Activated T-cell treated with anti-CD3 and anti-CD28 coated beads for 4 hours (primary cell): ENCODE measurements around the gene SLCO2B1.
A peak's percentile ranks its signal among the peaks of the same experiment; 100 is the strongest.
"Not testable (repeated sequence)": the region's sequence is repeated elsewhere in the genome, so short reads cannot be mapped to it uniquely, and the experiment has no call there.

ENCODE experiments used
- DNase-seq: peaks from one replicate; pipeline ENCODE4 v3.0.0-alpha.2; 2020

Gene SLCO2B1

GRCh38 chr11:75150879-75151278 is at the start of gene SLCO2B1:
Gene SLCO2B1 (plus strand): TSS chr11:75151107. CDS start chr11:75151382, 275 bp downstream.
- no peak for DNase-seq

DNA sequence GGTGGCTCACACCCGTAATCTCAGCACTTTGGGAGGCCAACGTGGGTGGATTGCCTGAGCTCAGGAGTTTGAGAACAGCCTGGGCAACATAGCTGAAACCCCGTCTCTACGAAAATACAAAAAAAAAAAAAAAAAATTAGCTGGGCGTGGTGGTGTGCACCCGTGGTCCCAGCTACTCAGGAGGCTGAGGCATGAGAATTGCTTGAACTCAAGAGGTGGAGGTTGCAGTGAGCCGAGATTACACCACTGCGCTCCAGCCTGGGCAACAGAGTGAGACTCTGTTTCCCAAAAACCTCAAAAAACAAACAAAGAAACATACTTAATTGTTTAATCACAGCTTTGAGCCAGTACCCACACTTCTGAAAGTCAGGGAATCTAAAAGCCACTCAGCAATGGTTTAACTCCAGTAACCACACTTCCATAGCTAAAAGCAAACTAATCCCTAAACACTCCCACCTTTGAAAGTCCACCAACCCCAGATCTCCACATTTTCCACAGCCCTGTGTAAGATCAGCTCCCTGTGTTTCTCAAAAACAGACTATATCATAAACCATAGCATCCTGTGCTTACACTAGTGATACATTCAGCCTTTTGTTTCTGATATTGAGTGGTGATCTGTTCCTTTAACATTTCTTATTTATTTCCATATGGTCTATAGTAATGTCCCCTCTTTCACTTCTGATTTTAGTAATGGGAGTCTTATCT is 49.3 kb upstream of the SLCO2B1 start:
- no peak for DNase-seq

- no peak for DNase-seq
Observed at GRCh38 chr11:75103380-75104026, 47.4 kb upstream of the SLCO2B1 start.

DNA sequence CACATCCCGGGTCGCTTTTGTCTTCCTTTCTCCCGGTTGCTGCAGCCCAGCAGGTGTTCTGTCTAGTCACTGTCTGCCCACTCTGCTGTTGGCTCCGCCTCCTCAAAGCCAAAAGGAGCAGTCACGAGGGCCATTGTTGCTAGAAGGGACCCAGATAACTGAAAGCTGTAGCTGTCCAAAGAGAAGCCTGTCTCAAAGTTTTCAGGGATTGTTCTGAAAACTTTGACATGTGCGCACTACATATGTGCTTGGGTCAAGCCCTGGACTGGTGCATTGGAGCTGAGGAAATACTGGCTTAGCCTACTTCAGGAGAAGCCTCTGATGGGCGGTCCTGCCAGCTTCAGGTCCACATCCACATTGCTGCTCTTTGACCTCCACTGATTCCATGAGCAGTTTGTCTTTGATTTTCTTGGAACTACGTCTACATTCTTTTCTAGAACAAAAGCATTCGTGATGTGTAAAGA is 45.4 kb upstream of the SLCO2B1 start:
- no peak for DNase-seq

GRCh38 chr11:75105967-75106681 is 44.8 kb upstream of the SLCO2B1 start:
- DNase-seq = not testable (repeated sequence)

- no peak for DNase-seq
Observed at GRCh38 chr11:75107187-75107586, 43.7 kb upstream of the SLCO2B1 start.

DNA sequence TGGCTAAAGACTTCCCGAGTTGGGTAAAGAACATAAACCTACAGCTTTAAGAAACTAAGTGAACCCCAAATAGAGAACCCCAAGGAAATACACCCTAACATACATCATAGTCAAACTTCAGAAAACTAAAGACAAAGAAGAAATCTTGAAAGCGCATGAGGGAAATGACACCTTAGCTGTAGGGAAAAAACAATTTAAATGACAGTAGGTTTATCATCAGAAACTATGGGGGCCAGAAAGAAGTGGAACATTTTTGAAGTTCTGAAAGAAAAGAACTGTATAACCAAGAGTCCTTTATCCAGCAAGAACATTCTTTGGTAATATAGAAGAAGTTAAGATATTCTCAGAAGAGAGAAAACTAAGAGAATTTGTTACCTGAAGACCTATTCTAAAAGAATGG is 38.7 kb upstream of the SLCO2B1 start:
- no peak for DNase-seq

GRCh38 chr11:75113030-75113429 is 37.9 kb upstream of the SLCO2B1 start:
- DNase-seq = no peak

GRCh38 chr11:75114465-75114864 is 36.4 kb upstream of the SLCO2B1 start:
- no peak for DNase-seq

DNA sequence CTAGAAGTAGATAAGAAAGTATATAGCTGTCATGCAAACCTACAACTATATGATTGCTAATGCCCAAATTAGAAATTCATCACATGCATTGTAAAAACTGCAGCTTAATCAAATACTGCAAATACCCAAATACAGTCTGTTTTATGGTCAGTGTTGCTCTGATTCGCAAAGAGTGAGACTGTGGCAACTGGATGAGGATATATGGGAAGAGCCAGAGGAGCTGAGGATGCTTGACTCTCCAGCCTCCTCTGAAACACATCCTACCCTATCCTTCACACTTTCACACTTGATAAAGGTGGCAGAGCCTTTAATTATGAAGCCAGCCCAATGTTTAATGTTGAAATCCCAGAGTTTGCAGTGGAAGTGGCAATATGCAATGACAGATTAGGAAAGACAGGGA is 32.3 kb upstream of the SLCO2B1 start:
- DNase-seq = no peak

DNA sequence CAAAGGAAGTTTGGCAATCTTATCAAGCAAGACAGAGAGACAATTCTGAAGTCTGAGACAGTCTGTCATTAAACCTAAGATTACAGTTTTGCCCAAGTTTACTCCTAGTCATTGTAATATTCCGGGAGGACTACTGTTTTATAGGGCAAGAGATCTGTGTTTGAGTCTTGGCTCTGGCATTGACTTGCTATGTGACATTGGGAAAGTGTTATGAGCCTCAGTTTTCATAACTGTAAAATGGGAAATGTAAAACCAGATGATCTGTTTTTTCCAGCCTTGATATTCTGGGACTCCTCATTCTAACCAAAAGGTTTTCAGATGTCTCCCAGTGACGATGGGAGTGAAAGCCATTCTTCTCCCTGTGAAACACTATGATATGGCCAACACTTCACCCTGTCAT is 24.3 kb upstream of the SLCO2B1 start:
- DNase-seq = no peak

DNA sequence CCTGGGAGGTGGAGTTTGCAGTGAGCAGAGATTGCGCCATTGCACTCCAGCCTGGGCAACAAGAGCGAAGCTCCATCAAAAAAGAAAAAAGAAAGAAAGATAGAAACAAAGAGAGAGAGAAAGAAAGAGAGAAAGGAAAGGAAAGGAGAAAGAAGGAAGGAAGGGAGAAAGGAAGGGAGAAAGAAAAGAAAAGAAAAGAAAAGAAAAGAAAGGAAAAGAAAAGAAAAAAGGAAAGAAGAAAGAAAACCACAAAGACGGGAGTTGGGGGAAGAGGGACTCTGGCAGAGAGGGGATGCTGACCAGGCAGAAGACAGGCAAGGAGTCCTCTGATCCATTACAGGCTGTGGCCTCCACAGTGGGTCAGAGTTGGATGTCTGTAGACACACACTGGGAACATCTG is 18.8 kb upstream of the SLCO2B1 start:
- DNase-seq = no peak

DNA sequence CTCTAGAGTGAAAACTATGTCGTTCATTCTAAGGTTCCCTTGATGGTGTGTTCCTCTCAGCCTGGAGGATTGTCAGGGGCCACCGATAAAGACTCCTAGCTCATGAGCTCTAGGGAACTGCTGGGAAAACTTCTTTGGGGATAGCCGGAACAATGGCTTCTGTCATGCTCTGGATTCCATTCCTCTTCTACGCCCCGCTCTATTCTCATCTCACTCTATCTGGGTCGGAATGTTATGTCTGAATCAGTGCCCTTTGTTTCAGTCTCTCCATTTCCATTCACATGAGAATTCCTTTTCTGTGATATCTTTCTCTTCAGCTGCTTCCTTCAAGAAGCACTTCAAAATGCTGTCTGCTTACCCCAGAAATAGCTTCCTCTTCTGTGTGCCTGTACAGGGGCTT is 16.9 kb upstream of the SLCO2B1 start:
- DNase-seq = no peak

- DNase-seq = no peak
Observed at GRCh38 chr11:75135021-75135650, 15.8 kb upstream of the SLCO2B1 start.

DNA sequence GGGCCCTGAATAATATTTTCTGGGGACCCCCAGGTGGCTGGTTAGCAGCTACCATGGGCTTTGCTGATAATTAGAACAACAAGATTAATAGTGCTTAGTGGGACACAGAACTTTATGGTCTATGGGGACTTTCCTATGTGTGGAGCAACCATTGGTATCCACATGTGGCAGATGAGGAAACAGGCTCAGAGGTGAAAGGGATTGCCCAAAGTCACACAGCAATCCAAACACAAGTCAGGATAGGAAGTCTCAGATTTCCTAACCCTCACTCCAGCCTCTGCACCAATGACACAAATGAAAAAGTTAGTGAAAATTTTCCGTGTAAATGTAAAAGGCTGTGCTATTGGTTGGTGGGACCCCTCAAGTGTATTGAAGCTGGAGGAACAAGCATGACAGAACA is 15.3 kb upstream of the SLCO2B1 start:
- no peak for DNase-seq

DNA sequence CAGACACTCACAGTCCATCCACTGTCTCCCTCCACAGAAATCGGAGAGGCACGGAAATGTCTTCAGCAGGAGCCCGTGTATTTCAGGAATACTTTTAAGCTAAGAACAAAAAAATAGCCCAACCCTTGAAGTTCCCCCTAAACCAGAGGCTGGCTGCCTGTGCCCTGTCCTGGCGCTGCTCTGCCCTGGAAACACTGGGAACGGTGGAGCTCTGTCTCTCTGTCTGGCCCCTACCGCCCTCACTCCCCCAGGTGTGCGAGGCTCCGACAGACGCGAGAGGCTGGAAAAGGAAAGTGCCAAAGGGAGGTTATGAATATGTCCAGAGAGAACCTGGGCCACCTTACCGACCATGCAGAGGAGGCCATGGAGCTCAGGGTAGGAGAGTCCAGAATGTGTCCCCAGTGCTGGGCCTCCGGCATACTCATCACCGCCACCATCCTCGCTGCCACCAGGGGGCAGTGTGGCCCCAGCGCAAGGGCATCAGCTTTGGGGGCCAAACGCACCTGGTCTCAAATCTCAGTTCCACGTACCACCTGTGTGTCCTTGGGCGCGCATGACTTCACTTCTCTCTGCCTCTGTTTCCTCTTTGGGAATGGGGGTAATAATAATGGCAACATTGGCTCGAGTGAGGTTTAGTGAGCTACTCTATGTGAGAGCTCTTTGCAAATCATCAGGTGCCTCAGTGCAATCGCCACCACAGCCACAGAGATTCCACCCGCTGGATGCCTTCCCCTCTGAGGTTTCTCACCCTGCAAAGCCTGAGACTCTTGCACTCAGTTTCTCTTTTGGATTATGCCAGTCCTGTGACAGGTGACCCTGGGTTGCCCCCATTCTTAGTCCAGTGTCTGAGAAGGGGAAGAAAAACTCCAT is 10.4 kb upstream of the SLCO2B1 start:
- DNase-seq = peak; percentile 76

GRCh38 chr11:75141166-75141565 is 9.7 kb upstream of the SLCO2B1 start:
- no peak for DNase-seq

GRCh38 chr11:75142714-75143419 is 8.0 kb upstream of the SLCO2B1 start:
- peak; percentile 60 for DNase-seq

DNA sequence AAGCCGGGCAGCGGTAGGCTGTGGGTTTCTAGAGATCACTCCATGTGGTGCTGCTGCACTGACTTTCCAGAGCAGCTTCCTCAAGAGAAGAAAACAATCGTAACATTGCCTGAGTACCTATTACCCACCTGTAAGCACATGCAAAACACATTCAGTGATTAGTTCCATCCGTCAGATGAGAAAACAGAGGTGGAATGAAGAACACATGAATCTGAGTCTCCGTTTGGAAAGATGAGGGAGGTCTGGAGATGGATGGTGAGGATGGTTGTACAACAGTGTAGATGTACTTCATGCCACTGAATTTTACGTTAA is 7.5 kb upstream of the SLCO2B1 start:
- DNase-seq = no peak

- no peak for DNase-seq
Observed at GRCh38 chr11:75144716-75145014, 6.2 kb upstream of the SLCO2B1 start.

GRCh38 chr11:75145196-75145971 is 5.5 kb upstream of the SLCO2B1 start:
- no peak for DNase-seq
